GM19463 (cell line): ENCODE data around the gene URM1.
"Not testable (repeated sequence)": the region's sequence is repeated elsewhere in the genome, so short reads cannot be mapped to it uniquely, and the experiment has no call there.

ENCODE experiments used
- ATAC-seq: cut with Tn5 transposase; IDR thresholded peaks from one replicate; pipeline ENCODE4 v1.9.1; 2021; ENCODE audit warnings: mild to moderate bottlenecking, moderate library complexity; ENCODE audit not compliant: unreplicated experiment

URM1 gene

GRCh38 chr9:128370752-128371629 is at the start of gene URM1:
Gene URM1 (plus strand): TSS chr9:128371374. CDS start chr9:128371381, 7 bp downstream.
- peak; percentile 95 for ATAC-seq

- ATAC-seq: peak; percentile 10
Measured at GRCh38 chr9:128321879-128322403, 49.2 kb upstream of the URM1 start.

DNA sequence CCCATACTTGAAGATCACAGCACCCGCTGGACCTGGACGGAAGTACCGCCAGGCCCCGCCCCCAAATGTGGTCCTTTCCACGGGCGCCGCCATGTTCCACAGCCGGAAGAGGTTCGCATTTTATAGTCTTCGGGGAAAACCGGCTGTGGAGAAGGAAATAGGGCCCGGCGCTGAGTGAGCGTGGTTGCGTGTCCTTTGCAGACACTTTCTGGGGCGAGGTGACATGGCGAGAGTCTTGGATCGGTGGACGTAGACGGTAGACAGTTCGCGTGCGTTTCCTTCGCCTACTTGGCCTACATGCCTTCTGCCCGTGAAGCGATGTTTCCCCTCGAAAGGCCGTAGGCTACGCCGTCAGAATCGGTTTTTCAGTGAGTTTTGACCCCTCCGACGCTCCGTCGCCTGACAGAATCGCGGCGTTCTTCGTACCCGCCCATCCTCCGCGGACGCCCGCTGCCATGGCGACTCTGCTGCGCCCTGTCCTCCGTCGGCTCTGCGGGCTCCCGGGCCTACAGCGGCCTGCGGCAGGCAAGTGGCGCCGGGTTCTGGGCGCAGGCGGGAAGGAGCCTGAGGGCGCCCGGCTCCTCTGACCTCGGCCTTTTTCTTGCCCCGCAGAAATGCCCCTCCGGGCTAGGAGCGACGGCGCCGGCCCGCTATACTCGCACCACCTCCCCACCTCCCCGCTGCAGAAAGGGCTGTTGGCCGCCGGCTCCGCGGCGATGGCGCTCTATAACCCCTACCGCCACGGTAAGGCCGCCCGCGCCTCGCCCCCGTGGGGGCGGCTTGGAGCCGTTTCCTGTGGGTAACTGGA is 48.6 kb upstream of the URM1 start, which contains the start of the genes COQ4 and TRUB2:
Gene COQ4, plus strand, starts transcription at position 436 of the 808 bp plus-strand sequence. Its CDS starts 20 bp downstream, at position 456.
Gene TRUB2, minus strand, starts transcription at position 44 of the 808 bp plus-strand sequence. Its CDS starts 39 bp downstream, at position 5.
- peak; percentile 77 for ATAC-seq

DNA sequence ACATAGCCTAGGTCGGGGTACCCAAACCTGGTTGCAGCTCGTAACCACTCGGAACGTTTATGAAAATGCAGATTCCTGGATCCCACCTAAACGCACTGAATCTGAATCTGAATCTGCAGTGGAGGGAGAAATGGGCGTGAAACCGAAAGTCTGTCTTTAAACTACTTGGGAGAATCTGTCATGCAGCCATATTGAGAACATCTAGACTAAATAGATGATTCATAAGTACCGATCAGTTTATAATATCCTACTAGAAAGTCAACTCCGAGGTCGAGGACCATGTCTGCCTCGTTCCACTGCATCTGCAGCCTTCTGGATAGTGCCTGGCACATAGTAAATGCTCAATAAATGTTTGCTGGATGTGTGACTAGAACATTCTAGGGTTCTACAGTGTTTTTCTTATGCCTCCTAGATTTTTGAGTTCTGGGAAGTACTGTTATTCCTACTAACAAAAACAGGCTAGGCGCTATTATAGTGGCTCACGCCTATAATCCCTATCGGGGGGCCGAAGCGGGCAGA is 47.9 kb upstream of the URM1 start:
- ATAC-seq: no peak

GRCh38 chr9:128323791-128324190 is 47.4 kb upstream of the URM1 start:
- no peak for ATAC-seq

DNA sequence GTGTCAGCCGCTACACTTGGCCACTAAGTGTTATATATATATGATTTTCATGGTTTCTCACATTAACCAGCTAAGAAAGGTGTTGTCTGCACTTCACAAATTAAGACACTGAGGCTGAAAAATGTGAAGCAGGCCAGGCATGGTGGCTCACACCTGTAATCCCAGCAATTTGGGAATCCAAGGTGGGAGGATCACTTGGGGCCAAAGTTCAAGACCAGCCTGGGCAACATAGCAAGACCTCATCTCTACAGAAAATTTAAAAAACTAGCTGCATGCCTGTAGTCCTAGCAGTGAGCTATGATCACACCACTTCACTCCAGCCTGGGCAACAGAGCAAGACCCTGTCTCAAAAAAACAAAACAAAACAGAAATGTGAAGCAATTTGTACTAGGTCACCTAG is 46.8 kb upstream of the URM1 start:
- ATAC-seq: no peak

DNA sequence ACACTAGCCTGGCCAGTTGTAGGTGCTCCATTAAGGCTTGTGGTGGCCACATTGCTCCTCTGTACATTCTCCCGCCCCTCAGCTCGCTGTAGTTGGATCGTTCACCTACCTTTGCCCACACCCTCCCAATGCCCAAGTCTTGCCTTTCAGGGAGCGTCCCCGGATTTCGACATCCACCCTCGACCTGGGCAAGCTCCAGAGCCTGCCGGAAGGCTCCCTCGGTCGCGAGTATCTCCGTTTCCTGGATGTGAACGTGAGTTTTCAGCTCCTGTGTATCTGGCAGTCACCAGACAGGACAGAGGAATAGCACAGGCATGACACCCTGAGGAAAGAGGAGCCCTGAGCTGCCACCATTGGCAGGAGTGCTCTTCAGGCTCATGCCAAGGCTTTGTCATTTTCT is 45.5 kb upstream of the URM1 start:
- ATAC-seq: no peak

- no peak for ATAC-seq
Measured at GRCh38 chr9:128333451-128333869, 37.7 kb upstream of the URM1 start.

GRCh38 chr9:128335161-128335560 is 36.0 kb upstream of the URM1 start:
- no peak for ATAC-seq

GRCh38 chr9:128335914-128336313 is 35.3 kb upstream of the URM1 start:
- ATAC-seq: no peak

GRCh38 chr9:128337936-128338335 is 33.2 kb upstream of the URM1 start:
- ATAC-seq: no peak

- ATAC-seq: not testable (repeated sequence)
Measured at GRCh38 chr9:128338852-128339614, 32.1 kb upstream of the URM1 start.

DNA sequence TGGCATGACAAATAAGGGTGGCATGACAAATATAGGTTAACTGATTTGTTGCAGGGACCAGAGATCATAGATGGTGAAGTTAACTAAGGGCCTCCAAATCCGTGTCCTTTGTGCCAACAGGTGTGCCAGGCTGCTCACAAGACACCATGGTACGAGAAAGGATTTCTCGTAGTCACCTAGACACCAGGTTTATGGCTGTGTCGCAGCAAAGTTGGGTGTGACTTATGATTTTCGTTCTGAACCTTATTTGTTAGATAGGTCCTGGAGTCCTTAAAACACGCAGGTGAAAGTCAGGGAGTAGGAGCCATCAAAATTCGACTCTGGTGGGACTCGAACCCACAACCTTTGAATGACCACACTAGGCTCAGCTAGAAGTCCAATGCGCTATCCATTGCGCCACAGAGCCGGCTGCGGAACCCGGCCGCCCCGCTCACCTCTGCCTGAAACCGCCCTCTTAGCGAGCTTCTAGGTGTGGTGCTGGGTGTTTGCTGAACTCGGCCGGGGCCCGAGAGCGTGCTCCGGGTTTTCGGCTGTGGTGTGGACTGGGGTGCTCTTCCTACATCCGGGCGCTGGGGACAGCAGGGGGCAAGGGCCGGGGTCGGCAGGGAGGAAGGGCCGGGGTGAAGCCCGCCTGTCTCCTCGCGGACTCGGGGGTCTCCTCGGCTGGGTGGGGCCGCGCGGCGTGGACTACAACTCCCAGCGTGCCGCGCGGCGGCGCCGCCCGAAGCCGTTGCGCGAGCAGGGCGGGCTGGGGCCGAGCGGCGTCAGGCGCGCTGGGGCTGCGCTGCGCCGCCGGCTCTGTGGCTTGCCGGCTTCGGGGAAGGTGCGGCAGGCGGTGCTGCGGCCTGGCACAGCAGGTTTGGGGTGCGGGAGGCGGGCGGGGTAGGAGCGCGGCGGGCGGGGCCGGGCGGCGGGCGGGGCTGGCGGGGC is 31.1 kb upstream of the URM1 start, which contains the start of gene SLC27A4:
Gene SLC27A4, plus strand, starts transcription at position 767 of the 930 bp plus-strand sequence. CDS start 2,606 bp downstream, outside the sequence.
- peak; percentile 81 for ATAC-seq

DNA sequence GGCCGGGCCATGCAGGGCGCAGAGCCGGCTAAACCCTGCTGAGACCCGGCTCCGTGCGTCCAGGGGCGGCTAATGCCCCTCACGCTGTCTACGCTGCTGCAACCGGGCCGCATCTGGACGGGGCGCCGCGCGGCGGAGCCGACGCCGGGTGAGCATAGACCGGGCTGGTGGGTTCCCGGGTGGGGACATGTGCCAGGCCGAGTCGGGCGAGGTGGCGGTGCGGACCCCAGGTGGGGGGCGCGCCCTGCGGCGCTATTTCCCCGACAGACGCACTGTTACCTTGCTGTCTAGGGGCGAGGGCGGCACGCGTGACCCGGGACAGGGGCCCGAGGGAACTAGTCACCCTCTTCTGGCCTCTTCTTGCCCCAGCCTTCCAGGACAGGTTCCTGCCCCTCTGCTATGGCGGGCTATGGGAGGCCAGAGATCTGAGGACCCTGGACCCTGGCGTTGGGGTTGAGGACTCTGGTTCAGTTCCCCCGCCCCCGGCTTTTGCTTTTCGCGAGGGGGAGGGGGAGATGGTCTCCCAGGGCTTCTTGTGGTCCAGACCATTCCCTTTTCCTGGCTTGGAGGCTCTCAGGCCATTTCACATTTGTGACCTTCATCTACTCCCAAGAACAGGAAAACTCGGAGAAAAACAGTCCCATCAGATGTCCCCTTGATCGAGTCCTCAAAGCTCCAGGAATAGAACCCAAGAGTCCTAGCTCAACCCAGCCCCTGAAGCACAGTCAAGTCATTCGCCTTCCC is 30.3 kb upstream of the URM1 start:
- ATAC-seq: peak; percentile 42

DNA sequence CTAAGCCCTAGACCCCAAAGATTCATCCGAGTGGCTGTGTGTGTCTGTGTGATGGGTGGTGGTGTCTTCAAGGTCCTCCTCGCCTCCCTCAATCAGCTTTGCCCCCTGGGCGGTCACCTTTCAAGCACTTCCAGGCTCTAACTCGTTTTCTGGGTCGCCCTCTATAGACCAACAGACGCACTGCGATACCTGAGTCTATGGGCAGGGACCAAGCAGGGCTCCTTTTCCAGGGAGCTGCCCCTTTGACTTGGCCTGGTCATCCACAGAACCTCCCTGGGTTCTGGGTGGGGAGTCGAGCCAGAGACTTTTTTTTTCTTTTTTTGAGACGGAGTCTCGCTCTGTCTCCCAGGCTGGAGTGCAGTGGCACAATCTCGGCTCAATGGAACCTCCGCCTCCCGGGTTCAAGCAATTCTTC is 29.7 kb upstream of the URM1 start:
- ATAC-seq: peak; percentile 46

- ATAC-seq: no peak
Measured at GRCh38 chr9:128342971-128343680, 28.0 kb upstream of the URM1 start.

- no peak for ATAC-seq
Measured at GRCh38 chr9:128343855-128344254, 27.3 kb upstream of the URM1 start.
